ENCODE results near the gene OPTC. TPM values are rescaled to one million over a fixed set of nuclear protein-coding genes. Genes with fewer than 3 reads are reported as not detected.

The OPTC gene
- total RNA-seq, 1 experiment from 2014 or later = not detected

GRCh38 chr1:203537806-203538464, 44.0 kb downstream of the OPTC start:
- H3K9ac ChIP-seq (ENCODE audit: low read length) = no peak overlapping the region
- H4K20me1 ChIP-seq (ENCODE audit: insufficient read depth) = no peaks in the 10 kb centered on the region
- DNase-seq (ENCODE audit: low read depth, low spot score) = no peak
- no TSS peak for BruUV-seq (replicated peaks)
- ChIA-PET POLR2A (no interaction called here), CTCF (no interaction called here), RAD21 (ENCODE audit: low non-redundant PET in 1 of 2, low total read pairs in 2 of 2, uncharacterized antibody in 2 of 2, unreplicated experiment in 2 of 2) (no interaction called here)
- no peak overlapping the region for H3K4me2 ChIP-seq (ENCODE audit: low read length)
- H3K27ac ChIP-seq (ENCODE audit: low read depth, low read length) = no peak overlapping the region
- H3K4me3 ChIP-seq (replicated peaks in 1 of 2; ENCODE audit: low read depth in 1 of 2, low read length in 2 of 2) = no peak overlapping the region
- H2AFZ ChIP-seq (ENCODE audit: low read depth, low read length, poor library complexity, severe bottlenecking) = no peak overlapping the region
- intact Hi-C loops (cut with micrococcal nuclease) = no loop called here
- H3K9me3 ChIP-seq (ENCODE audit: control insufficient read depth in 1 of 2, insufficient read depth in 1 of 2, low read depth in 1 of 2, low read length in 2 of 2) = no peaks in the 10 kb centered on the region
- H3K36me3 ChIP-seq (ENCODE audit: control insufficient read depth in 1 of 2, insufficient read depth in 2 of 2, low read length in 2 of 2) = no peaks in the 10 kb centered on the region
- ATAC-seq = no peak
- TF ChIP-seq POLR2AphosphoS5 (IDR thresholded peaks at IDR 0.05; ENCODE audit: low read depth, low read length) = no peak
- no peak for TF ChIP-seq CBX3 (IDR thresholded peaks at IDR 0.05; ENCODE audit: low read depth)
- no peak for TF ChIP-seq SIN3A (IDR thresholded peaks at IDR 0.05; ENCODE audit: low read depth)
- TF ChIP-seq JUND (IDR thresholded peaks at IDR 0.05) = no peak
- TF ChIP-seq ATF3 (IDR thresholded peaks at IDR 0.05) = no peak
- TF ChIP-seq EZH2phosphoT487 (IDR thresholded peaks at IDR 0.05; ENCODE audit: borderline replicate concordance) = no peak
- TF ChIP-seq SRF (IDR thresholded peaks at IDR 0.05; ENCODE audit: low read depth) = no peak
- TF ChIP-seq REST (IDR thresholded peaks at IDR 0.05; ENCODE audit: low read depth) = no peak
- TF ChIP-seq YY1 (IDR thresholded peaks at IDR 0.05; ENCODE audit: extremely low read depth, insufficient replicate concordance, low read depth, low read length) = no peak
- TF ChIP-seq EZH2 (IDR thresholded peaks at IDR 0.05) = no peak
- TF ChIP-seq ELF1 (IDR thresholded peaks at IDR 0.05; ENCODE audit: borderline replicate concordance, low read depth) = no peak
- TF ChIP-seq POLR2A (IDR thresholded peaks at IDR 0.05; ENCODE audit: borderline replicate concordance, extremely low read depth, insufficient read depth, insufficient read length) = no peak
- TF ChIP-seq CTCF (IDR thresholded peaks at IDR 0.05 in 2 of 3, conservative IDR thresholded peaks at IDR 0.05 in 1 of 3; ENCODE audit: borderline replicate concordance in 1 of 3, insufficient read depth in 1 of 3, low read depth in 2 of 3, low read length in 2 of 3) = no peak
- no peak for TF ChIP-seq MAX (IDR thresholded peaks at IDR 0.05)
- TF ChIP-seq SP1 (IDR thresholded peaks at IDR 0.05; ENCODE audit: low read depth) = no peak
- no peak for TF ChIP-seq TCF7L2 (IDR thresholded peaks at IDR 0.05; ENCODE audit: borderline replicate concordance, extremely low read depth, insufficient read depth, insufficient read length)
- peaks cover 0 to 7% of the 10 kb centered on the region in 2 experiments; a peak in 1 of 4 replicates for H3K4me1 ChIP-seq (ENCODE audit: control insufficient read depth in 1 of 2, insufficient read depth in 2 of 2, low read length in 2 of 2)
- H3K27me3 ChIP-seq (ENCODE audit: insufficient read depth, low read length) = no peaks in the 10 kb centered on the region
- no peaks in the 10 kb centered on the region for H3K9me2 ChIP-seq (ENCODE audit: insufficient read depth)
- H3K79me2 ChIP-seq (ENCODE audit: insufficient read depth, low read length) = no peaks in the 10 kb centered on the region
